GM21529 (cell line): ENCODE results near the gene CNP.

Experiments used
- ATAC-seq: cut with Tn5 transposase; IDR thresholded peaks from one replicate; pipeline ENCODE4 v1.9.1; 2021; ENCODE audit not compliant: unreplicated experiment

CNP gene

DNA sequence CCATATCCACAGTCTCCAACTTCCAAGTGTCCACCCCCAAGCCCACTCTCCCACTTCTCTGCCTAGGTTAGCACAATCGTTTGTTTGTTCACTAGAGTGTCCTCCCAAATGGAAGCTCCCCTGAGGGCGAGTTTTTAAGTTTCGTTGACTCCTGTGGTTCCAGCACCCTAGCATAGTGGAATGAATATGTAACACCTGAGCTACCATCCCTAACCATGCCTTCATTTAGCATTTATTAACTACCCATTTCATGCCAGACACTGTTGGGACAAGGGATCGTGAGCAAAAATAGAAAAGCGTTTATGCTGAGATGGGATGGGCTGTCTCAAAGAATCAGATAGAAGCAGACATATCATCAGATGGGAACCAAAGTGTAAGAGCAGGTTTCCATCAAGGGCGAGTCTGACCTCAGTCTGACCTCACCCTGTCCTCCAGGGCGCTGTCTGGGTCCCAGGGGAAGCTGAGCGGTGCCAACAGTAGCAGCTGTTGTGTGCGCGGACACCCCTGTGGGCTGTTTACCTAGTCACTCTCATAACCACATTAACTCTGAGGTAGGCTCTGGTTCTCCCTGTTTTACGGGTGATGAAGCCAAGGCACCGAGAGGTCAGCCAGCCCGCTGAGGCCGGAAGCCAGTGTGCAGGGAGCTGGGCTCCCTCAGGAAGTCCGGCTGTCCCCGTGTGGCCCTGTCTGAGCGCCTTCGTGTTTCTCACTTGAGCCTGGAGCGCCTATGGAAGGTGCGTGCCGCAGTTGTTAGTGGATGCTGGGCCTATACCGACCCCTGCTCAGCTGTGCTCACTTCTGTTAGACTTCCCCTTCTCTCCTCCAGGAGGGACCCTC is 6.2 kb downstream of the CNP start:
- no peak for ATAC-seq

DNA sequence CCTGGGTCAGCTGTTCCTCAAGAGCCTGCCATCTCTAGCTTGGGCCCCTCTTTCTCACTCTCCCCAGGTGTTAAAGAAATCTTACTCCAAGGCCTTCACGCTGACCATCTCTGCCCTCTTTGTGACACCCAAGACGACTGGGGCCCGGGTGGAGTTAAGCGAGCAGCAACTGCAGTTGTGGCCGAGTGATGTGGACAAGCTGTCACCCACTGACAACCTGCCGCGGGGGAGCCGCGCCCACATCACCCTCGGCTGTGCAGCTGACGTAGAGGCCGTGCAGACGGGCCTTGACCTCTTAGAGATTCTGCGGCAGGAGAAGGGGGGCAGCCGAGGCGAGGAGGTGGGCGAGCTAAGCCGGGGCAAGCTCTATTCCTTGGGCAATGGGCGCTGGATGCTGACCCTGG is 6.8 kb downstream of the CNP start:
- ATAC-seq, result no peak

- ATAC-seq, result no peak
Observed at GRCh38 chr17:41974031-41974430, 7.4 kb downstream of the CNP start.

DNA sequence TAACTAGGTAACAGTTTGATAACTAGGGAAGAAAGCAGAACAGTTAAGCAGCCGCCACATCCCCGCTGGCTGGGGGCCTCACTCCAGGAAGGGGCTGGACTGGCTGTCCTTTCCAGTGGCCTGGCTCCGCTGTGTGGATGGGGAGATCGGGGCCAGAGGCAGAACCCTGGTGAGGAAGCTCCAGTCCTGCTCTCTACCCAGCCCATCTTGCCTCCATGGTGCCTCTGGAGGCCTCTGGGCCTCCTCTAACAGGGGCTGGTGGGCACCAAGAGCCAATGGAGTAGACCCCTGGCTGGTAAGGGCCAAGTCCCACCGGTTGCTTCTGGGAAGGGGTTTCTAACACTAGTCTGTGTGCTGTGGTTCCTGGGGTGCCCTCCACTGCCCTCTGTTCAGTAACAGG is 8.1 kb downstream of the CNP start:
- no peak for ATAC-seq

GRCh38 chr17:41975099-41976083 is 8.8 kb downstream of the CNP start:
- ATAC-seq, result no peak

- ATAC-seq, result no peak
Observed at GRCh38 chr17:41976142-41976768, 9.7 kb downstream of the CNP start.

DNA sequence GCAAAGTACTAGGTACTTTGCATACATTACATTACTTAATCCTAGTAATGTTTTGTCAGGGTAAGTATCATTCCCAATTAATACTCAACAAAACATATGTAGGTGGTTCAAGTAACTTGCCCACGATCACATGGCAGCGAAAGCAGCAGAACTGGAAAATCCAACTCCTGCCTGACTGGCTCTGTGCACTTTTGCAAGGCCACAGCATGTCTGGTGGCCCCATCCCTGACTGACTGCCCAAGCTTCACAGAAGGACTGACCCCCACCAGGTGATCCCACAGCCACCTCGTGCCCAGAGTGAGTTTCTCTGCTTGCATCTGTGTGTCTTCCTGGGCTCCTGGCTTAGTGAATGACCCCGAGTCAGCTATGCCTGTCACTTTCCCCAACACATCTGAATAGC is 11.4 kb downstream of the CNP start:
- no peak for ATAC-seq

GRCh38 chr17:41982026-41982760 is 15.6 kb downstream of the CNP start:
- no peak for ATAC-seq

DNA sequence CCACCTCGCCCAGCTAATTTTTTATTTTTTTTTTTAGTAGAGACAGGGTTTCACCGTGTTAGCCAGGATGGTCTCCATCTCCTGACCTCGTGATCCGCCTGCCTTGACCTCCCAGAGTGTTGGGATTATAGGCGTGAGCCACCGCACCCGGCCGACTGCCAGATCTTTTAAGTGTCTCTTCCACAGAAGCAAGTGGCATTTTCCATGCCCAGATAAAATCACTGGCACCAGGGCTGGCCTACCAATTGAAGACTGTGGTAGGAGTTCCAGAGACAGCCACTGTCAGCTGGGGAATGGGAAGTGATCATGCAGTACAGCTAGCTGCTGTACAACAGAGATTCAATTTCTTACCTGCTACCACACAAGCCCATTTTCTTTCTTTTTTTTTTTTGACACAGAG is 17.9 kb downstream of the CNP start:
- no peak for ATAC-seq

GRCh38 chr17:41985919-41986318 is 19.3 kb downstream of the CNP start:
- no peak for ATAC-seq

DNA sequence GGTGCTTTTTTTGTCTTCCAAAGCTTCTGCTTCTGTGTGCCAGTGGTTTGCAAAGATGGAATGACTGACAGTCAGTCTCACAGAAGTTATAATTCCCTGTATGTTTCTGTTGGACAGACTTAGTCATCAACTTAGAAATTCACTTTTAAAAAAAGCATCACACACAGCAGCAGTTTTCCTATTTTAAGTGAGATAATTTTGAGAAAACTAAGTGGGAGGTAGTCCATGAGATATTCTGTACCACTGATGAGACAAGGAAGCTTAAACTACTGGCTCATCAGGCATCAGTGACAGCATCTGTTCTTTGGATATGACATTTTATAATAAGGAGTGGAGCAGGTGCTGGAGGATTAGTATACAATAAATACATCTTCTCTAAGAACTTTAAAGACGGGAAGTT is 20.0 kb downstream of the CNP start:
- no peak for ATAC-seq

- no peak for ATAC-seq
Observed at GRCh38 chr17:41987642-41988041, 21.0 kb downstream of the CNP start.

- ATAC-seq, result no peak
Observed at GRCh38 chr17:41988418-41988817, 21.8 kb downstream of the CNP start.

DNA sequence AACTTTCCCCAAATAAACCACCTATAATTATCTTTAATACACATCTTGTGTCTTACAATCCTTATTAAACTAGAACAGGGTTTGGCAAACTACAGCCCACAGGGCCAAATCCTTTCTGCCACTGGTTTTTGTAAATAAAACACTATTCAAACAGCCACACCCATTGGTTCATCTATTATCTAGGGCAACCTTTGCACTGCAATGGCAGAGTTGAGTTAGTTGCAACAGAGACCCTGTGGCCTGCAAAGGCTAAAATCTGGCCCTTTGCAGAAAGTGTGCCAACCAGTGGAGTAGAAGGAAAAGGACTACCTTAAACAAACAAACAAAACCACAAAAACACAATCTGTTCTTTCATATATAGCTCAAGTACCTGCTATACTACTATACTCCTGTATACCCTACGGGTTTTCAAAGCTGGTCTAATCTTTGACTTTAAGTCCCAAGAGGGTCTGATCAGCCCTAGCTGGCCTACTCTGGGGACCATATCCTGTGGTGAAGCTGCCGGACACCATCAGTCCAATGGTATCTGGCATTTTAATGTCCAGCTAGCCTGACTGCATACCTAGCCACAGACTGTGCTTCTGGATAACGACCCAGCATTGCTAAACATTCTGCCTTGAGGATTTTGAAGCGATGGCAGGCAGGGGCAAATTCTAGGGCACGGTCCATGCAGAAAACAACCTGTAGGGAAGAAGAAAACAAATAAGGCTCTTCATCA is 23.3 kb downstream of the CNP start:
- no peak for ATAC-seq

DNA sequence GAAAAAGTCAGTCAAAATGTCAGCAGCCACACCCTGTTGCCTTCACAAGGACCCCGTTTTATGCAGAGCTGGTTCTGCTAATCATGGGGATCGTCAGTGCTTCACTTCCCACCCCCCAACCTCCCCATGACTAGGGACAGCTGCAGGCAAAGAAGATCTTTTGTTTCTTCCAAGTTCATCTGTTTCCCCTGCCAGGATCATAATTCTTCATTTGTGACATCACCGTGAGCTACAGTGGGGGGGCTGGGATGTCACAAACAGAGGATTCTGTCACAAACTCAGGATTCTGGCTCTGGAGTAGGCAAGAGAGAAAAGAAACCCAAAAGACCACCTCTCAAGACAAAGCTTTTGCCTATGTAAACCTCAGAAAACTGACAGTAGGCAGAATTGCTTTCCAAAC is 26.0 kb downstream of the CNP start:
- no peak for ATAC-seq

GRCh38 chr17:41996855-41997164 is 30.2 kb downstream of the CNP start:
- ATAC-seq, result no peak

DNA sequence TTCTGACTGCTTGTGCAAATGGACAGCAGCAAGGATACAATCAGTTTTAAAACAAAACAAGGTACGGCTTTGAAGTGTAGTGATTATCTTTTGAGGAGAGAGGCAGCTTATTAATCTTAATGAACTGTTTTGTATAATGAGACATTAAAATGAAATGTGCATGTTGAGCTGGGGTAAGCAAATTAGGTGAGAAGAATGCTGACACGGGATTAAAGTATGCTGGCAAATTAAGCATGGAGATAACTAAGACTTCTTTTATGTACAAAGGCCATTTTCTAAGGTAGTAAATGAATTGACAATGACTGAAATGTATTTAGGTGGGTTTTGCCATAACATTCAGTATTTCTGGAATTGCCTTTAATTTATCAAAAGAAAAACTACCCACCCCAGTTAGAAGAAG is 31.9 kb downstream of the CNP start:
- ATAC-seq, result no peak

GRCh38 chr17:42000413-42001133 is 34.0 kb downstream of the CNP start:
- no peak for ATAC-seq

- ATAC-seq, result no peak
Observed at GRCh38 chr17:42001729-42002128, 35.1 kb downstream of the CNP start.
